Activated CD8-positive, alpha-beta memory T cell treated with anti-CD3 and anti-CD28 coated beads, Interleukin-2, amount 50 U/mL, for 48 hours (primary cell): Measurements from ENCODE around the gene STYXL1.

Experiments
- DNase-seq: peaks from one replicate; pipeline ENCODE4 v3.0.0-alpha.2; 2020

The STYXL1 gene

DNA sequence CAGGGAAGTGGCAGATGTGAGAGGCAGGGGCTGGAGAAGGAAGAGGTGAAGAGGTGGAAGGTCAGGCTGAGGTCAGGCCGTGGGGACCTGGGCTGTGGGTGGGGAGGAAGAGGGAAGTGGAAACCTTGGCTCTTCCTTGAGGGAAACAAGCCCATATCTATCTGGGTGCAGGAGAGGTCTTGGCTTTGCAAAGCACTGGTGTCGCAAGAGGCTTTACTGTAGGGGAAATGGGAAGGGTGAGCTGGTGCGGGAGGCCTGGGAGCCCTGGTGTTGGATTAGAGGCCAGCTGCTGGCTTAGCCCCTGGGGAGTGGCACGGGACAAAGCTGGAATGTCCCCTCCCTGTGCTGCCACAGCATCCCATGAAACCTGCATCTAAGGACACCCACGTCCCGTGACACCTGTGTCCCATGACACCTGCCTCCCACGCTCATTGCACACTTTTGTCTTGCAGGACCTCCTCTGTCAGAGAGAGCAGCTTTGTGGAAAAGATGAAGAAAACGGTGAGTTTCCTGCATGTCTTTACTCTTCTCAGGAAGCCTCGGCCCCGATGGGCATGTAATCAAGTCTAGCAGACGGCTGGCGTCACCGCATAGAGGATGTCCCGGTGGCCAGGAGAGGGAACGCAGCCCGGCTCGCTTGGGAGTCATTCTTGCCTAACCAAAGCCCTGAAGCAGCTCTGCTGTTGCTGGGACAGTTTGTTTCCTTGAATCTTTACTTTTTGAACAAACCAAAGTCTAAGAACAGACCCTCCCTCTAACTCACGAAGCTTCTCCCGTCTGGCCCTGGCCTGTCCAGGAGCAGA, 75.6 kb downstream of the STYXL1 start:
- no peak for DNase-seq

DNA sequence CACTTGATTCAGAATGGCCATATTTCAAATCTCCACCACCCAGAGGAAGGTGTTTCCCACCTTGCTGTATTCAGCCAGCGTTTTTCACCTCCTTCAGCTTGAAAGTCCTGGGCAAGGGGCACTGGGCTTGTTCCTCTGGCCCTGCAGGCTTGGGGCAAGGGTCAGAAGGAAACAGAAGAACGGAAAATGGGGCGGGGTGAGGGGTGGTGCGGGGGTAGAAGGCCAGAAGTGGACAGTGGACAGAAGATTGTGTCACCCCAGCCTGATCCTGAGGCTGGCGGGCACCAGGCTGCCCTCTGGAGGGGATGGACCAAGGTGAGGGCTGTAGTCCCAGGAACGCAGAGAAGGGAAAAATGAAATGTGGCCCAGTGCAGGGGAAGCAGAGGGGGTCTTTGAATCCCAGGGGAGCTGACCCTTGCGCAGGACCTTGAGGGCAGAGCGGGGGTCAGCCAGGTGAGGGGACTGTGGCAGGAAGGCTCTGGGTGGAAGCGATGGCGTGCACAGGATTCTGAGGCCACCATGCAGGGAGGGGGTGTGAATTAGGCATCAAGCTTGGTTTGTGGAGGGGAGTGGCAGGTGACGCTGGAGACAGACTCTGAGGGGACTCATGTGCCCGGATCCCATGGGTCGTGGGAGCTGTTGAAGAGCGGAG, 76.4 kb downstream of the STYXL1 start:
- no peak for DNase-seq

DNA sequence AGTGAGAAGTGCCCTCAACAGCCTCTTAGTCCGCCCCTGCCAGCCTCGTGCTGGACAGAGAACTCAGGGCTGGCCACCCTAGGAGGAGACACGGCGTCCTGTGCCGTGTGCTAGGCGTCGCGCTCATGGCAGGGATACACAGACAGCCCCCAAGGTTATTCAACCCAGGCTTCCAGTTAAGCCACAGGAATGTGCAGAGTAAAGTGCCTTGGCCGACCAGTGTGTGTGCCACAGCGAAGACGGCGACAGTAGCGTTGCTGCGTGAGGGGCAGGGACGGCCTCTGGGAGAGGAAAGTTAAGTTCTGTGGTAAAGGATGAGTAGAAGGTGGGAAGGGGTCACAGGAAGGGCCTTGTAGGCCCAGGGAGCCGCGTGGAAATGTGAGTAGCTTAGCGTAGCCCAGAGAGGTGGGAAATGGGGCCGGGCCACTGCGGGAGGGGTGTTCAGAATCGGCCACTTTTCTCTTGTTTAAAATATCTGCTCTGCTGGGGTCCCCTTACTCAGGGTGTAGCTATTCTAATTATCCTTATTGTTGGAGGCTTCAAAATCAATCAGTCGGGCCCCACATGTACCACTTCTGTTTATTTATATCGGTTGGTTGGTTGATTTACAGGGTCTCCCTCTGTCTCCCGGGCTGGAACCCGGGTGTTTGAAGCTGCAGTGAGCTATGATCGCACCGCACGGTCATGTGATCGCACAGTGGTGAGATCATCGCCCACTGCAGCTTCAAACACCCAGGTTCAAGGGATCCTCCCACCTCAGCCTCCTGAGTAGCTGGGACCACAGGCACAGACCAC, 77.9 kb downstream of the STYXL1 start:
- no peak for DNase-seq

DNA sequence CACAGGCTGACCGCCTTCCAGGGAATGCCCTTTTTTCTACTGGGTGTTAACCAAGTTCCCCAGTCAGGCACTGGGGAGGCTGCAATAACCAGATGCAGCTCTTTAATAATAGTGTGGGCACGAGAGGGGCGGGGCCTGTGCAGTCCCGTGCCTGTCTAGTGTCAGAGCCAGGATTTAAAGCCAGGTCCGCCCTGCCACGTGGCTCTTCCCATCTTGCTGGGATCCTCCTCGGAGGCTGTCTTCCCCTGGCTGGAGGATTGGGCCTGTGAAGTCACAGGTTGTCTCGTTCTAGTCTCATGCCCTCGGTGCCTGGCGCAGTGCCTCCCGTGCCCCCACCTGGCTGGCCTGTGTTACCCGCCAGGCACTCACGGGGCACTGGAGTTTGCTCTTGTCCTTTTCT, 78.6 kb downstream of the STYXL1 start:
- DNase-seq = no peak

DNA sequence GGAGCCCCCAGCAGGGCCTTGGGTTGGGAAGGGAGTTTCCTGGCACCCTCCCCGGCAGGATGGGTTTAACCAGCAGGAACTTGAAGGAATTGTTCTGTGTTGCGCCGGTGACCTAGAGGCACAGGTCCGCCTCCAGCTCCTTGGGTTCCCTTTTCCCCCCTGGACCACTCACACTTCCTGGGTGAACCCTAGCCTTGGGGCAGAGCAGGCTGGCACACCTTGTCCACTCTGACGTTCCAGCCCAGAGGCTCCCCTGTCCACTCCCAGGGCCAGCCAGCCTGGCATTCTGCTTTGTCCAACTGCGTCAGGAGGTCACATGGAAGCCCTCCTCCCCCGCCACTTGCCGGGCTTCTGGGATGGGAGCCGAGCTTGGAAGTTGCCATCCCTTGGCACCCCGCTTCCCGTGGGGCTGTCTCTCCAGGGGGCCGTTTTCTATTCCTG, 79.2 kb downstream of the STYXL1 start:
- DNase-seq = no peak

DNA sequence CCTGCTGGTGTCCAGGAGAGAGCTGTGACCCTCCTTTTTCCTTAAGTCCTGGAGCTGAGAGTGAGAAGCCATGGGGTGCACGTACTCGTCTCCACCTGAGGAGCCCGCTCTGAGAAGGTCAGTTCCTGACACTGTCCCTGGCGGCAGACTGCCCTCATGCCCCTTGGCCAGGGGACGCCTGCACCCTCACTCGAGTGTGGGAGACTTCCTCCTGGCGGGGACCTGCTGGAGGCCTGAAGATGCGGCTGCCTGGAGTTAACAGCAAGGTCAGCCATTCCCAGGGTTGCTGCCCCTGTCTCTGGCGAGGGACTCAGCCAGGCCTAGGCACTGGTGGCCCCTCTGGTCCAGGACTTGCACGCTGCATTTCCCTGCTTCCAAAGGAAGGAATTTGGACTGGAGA, 79.8 kb downstream of the STYXL1 start:
- DNase-seq = no peak

DNA sequence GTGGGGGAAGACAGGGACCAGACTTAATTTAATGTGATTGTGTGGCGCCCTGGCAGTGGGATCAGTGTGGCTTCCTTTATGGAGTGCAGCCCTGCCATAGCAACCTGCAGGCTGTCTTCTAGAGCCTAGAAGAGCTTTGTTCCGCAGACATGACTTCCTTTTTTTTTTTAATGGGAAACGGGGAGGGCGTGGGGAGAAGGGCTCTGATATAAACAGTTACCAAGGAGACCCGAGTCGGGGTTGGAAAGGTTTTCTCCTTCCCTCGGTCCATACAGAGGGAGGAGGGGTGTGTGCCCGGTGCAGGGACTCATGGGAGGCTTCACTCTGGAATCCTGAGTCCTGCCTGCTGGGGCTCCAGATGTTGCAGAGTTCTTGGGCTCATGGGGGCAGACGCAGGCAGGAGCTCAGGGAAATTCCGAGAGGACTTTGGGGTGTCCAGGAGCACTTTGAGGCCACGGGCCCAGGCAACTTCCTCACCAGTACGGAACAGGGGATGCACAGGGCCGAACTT, 80.3 kb downstream of the STYXL1 start:
- DNase-seq = no peak

DNA sequence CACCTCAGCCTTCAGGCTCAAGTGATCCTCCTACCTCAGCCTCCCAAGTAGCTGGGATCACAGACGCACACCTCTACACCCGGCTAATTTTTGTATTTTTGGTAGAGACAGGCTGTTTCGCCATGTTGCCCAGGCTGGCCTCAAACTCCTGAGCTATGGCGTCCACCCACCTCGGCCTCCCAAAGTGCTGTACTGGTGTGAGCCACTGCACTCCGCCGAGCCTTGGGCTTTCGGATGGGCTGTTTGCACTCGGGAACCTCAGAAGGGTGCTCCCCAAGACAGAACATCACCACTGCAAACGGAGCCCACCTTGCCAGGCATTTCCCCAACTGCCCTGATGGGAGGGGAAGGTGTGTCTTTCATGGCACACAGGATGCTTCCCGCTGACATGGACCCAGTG, 80.7 kb downstream of the STYXL1 start:
- DNase-seq = no peak

DNA sequence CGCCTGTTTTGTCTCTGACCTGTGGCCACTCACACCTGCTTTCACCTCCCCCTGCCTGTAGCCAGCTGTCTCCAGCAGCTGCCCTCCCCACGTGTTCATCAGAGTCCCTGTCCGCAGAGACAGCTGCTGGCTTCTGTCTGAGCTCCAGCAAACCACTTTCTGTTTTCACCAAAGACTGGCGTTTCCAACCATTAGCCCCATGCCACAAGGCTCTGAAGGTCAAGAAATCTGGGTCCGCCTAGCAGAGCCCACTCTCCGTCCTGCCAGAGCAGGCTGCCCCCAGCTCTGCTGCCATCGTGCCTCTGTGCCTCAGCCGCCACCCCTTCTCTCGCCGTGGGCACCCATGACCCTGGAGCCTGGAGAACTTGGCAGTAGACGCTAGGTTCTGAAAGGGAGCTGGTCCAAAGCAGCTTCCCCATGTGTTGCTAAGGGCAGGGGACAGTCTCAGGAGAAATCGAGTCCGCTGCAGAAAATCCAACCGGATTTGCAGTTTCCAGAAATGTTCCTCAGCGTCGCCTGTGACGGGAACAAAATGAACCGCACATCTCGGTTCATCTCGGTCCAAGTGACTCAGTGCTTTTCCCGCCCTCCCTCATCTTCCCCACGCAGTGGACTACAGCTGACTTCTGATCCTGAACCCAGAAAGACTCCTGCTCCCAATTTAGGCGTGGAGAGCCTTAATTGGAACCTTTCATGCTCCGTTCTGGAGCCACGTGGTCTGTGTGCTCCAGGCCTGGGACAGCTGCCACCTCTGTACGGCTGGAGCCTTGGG, 81.4 kb downstream of the STYXL1 start:
- DNase-seq = no peak

DNA sequence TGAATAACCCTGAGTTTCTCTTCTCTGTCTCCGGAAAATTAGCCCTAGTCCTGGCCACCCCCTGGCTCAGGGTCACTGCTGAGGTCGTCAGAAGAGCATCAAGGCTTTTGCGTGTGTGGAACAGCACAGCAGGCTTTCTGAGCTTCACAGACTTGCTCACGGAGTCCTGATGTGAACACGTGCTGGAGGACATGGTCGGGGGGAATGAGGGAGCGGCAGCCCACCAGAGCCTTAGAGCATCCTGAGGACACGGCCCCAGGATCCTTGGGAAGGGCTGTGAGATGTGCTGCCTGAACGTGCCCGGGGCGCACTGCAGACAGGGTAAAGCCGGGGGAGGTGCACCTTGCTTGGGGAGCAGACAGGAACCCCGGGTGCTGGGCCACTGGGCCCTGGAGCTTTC, 82.2 kb downstream of the STYXL1 start:
- no peak for DNase-seq

DNA sequence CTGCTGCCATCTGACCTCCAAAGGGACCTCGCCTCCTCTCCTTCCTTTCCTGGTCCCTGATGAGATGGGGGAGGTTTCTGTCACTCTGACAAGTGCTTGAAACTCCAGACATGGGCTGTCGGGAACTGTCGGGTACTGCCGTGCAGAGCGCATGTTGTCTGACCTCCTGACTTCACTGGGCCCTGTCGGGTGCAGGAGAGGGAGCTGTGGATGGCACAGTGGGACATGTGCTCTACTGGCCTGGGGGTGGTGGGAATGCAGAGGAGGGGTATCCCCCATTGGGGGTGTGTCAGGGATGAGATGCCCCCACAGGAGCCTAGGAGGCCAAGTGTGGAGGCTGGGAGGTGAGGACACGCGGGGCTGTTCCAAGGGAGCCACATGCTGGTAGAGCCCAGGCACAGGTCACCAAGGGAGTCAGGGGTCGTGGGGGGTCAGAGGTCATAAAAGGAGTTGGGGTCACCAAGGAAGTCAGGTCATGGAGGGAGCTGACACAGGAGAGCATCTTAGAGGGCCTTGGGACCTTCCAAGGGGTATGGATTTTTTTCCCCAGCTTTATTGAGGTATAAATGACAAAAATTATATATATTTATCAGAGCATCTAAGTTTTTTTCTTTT, 84.3 kb downstream of the STYXL1 start:
- DNase-seq = no peak

DNA sequence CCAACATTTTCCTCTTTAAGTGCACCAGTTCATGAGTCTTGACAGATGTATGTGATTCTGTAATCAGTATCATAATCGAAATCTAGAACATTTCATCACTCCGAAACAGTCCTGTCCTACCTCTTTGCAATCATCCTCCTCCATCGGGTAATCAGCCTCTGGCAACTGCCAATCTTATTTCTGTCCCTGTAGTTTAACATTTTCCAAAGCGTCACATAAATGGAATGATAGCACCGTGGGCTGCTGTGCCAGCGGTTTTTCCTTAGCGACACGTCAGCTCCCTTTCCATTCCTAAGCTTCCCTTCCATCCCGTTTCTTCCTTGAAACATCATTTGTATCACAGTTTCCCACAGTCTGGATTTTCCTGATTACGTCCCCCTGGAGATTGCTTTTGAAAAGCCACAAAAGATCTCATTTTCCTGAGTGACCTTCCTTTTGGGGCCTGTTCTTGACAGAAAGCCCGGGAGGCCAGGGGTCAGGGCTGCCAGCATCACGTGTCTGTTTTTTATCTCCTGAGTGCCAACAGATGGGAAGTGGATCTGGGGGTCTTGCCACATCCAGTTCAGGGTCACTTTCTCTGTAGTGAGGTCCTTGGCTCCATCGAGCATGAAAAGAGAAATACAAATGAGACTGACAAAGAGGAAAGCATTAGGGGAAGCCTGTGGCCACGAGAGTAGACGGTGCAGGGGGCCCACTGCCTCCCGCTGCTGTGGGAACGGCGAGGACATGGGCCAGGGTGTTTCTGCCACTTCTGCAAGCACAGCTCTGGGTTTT, 85.0 kb downstream of the STYXL1 start:
- no peak for DNase-seq

DNA sequence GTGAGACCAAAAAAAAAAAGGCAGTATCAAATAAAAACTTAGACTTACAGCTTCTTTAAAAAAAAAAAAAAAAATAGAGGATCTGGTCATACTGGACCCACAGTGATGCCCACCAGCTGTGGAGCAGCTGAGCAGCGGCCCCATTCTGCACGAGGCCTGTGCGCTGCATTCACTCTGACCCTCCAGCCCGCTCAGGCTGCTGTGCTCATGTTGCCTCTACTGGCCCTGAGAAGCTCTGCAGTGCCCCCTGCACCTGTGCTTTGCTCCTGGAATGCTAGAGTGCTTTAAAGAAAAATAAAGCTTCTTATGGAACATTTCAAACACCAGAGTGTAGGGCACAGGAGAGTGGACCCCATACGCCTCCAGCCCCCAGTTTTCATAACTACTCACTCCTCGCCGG, 86.6 kb downstream of the STYXL1 start:
- no peak for DNase-seq

DNA sequence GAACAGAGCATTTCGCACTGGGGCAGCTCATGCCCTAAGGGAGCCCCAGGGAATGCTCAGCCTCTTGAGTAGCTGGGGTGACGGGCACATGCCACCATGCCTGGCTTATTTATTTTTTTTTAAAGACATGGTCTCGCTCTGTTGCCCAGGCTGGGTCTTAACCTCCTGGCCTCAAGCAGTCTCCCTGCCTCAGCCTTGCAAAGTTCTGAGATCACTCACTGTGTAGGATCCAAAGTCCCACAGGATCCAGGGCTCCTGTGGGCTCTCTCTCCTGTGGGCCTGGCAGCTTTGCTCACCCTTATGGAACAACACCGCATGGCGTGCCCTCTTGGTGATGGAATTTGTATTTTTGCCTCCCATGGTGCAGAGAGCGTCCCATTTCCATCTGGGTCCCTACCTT, 87.4 kb downstream of the STYXL1 start:
- no peak for DNase-seq

DNA sequence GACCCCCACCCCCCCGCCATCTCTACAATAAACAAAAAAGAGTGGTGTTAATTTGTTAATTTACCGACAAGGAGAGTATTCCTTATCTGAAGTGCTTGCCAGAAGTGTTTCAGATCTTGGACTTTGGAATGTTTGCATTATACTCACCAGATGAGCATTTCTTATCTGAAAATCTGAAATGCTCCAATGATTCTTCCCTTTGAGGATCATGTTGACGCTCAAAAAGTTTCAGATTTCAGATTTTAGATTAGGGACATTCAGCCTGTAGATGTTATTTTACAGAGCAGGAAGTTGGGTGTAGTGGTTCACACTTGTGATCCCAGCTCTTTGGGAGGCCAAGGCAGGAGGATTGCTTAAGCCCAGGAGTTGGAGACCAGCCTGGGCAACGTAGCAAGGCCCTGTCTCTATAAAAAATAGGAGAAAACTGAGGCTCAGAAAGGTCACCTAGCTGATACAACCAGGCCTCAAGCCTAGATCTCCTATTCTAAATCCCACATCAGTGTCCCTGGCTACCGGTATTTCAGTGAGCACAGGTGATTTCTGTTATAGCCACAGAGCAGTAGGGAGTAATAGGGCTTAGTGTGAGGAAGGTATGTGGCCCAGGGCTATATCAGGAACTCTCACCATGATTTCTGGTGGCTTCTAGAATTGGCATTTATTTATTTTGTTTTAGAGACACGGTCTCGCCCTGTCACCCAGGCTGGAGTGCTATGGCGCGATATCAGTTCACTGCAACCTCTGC, 88.8 kb downstream of the STYXL1 start:
- no peak for DNase-seq

DNA sequence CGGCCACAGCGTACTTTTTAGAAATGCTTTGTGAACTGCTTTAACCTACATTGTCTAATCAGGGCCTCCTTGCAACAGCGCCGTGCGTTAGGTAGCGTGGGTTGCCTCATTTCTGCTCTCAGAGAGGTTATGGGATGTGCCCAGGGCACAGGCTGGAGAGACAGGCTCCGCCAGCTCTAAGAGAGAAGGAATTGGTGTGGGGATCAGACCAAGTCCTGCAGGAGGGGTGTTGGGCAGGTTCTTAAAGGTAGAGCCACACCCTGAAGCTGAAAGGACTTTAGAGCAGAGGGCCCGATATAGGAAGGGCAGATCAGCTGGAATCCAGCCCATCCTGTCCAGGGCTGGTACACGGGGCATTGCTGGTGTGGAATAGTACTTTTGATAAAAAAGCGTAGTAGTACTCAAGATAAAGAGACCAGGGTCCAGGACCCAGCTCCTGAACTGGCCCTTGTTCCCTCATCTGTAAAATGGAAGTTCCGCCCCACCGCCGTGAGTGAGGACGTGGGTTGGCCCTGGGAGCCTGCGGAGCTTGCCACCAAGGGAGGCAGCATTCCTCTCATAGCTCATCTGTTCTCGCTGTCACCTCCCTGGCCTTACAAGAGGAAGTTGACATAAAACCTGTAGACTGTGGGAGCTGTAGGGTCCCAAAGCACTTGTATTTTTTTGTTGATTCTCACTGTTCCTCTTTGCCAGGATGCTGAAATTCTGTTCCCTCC, 90.6 kb downstream of the STYXL1 start:
- DNase-seq = no peak

DNA sequence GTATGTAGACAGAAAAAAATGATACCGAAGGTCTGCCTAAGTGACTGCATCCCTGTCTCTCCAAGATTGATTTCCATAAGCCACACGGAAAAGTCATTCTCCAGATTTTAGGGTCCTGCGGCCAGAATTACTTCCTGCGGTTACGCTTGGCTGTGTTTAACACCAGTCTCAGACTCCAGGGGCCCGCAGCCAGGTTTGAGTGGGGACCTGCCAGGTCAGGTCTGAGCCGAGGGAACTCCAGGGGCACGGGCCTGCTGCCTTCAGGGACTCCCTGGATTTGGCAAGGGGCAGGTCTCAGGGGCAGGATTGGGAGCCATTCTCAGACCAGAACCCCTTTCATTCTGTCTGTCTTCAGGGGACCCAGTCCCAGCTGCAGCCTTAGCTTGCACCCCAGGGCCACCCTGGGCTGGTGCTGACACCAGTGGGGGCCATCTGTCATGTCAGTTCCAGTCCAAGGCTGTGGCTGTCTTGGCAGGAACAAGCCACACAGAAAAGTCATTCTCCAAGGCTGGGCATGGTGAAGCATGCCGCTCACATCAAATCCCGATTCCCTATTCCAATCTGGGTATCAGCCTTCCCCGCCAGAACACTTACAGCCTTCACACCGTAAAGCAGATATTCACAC, 92.4 kb downstream of the STYXL1 start:
- no peak for DNase-seq

DNA sequence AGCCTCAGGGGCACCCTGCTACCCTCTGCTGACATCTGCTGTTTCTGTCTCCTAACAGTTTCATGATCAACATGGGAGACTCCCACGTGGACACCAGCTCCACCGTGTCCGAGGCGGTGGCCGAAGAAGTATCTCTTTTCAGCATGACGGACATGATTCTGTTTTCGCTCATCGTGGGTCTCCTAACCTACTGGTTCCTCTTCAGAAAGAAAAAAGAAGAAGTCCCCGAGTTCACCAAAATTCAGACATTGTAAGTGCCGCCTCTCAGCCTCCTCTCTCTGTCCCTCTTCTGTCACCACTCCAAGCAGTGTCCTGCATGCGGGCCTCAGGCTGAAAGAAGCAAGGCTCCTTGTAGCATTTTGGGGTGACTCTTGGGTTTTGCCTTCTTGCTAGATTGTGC, 93.9 kb downstream of the STYXL1 start:
- no peak for DNase-seq

DNA sequence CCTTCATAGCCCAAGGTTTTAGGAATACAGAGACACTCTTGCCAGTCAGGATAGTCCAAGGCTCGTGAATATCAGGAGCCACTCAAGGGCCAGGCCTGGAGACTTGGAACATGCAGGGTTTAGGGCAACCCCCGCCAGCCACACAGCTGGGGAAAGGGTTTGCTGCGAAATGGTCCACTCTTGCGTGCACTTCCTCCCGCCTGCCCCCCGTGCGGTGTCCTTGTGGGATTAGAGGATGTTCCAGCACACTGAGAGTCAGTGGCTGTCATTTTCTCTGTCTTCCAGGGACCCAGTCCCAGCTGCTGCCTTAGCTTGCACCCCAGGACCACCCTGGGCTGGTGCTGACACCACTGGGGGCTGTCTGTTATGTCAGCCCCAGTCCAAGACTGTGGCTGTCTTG, 94.4 kb downstream of the STYXL1 start:
- no peak for DNase-seq

DNA sequence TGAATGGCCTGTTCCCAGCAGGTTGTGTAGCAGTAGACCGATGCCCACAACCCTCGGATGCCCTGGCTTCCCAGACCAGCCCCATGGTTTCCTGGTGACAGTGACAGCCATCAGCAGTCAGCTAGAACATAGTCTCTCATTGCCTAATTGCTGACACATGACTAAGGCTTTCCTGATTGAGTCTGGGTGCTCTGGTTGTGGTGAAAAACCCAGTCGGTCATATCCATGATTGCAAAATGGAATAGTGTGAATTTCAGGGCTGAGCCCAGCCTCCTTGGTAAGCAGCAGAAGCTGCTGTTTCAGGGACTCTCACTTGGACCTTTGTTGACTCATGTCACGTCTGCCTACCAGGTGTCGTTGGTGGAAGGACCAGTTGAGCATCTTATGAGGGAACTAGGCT, 96.3 kb downstream of the STYXL1 start:
- no peak for DNase-seq
